Panc1 (cell line): ENCODE results near the gene FILIP1. TPM values are rescaled to one million over a fixed set of nuclear protein-coding genes. Genes with fewer than 3 reads are reported as not detected.

ENCODE experiments used
- ATAC-seq: fragments of 200-7000 bp; cut with Tn5 transposase; 2 replicates; pipeline ENCODE4 v1.9.1; 2020; ENCODE audit warnings: mild to moderate bottlenecking, moderate library complexity
- BruUV-seq: library from RNA; stranded (reverse); fragments of 400-500 nt; replicated peaks from 2 replicates; lab custom pipeline; 2021; lab: Mats Ljungman, UMichigan
- CTCF ChIA-PET: fragments of 300-600 bp; sonication (Branson Sonifier 250); formaldehyde crosslinking; loops from one replicate; lab custom pipeline; 2022; ENCODE audit warnings: antibody characterized with exemption; lab: Charles Lee
- POLR2A ChIA-PET: fragments of 300-600 bp; sonication (Branson Sonifier 250); formaldehyde crosslinking; loops from one replicate; lab custom pipeline; 2022; ENCODE audit warnings: antibody characterized with exemption; lab: Charles Lee
- DNase-seq: peaks from one replicate; pipeline ENCODE4 v3.0.0-alpha.2; 2010; ENCODE audit warnings: low read depth, low spot score
- H3K27ac ChIP-seq: 2 replicates; pipeline ENCODE4 v1.5.1; 2011; ENCODE audit warnings: mild to moderate bottlenecking, low read length, inconsistent platforms
- H3K27me3 ChIP-seq: fragments of 200-500 bp; sonication (Bioruptor generic); 2 replicates; pipeline ENCODE4 v1.6.0; 2014; ENCODE audit warnings: low read length, inconsistent platforms; ENCODE audit not compliant: control insufficient read depth, insufficient read depth
- H3K36me3 ChIP-seq: fragments of 200-500 bp; sonication (Bioruptor generic); 2 replicates; pipeline ENCODE4 v1.5.1; 2014; ENCODE audit warnings: inconsistent platforms, mild to moderate bottlenecking, low read length, moderate library complexity; ENCODE audit not compliant: control insufficient read depth, insufficient read depth
- H3K4me1 ChIP-seq: 2 replicates; pipeline ENCODE4 v1.5.1; 2011; ENCODE audit warnings: inconsistent platforms, mild to moderate bottlenecking, low read length, moderate library complexity; ENCODE audit not compliant: control insufficient read depth, insufficient read depth
- H3K4me3 ChIP-seq, 2 experiments: 2 replicates each; pipeline ENCODE4 v1.5.1; 2011 to 2012; ENCODE audit warnings: low read depth in 2 of 2, low read length in 2 of 2, mild to moderate bottlenecking in 2 of 2, inconsistent platforms in 1 of 2, moderate library complexity in 1 of 2
- H3K9me3 ChIP-seq: fragments of 200-500 bp; sonication (Bioruptor generic); 2 replicates; pipeline ENCODE4 v1.5.1; 2014; ENCODE audit warnings: low read depth, mild to moderate bottlenecking, inconsistent platforms, low read length, moderate library complexity; ENCODE audit not compliant: control insufficient read depth, insufficient read depth
- CTCF ChIP-seq: fragments of 450-650 bp; IDR thresholded peaks from 2 replicates; pipeline ENCODE4 v1.5.1; 2017; ENCODE audit warnings: mild to moderate bottlenecking
- POLR2AphosphoS5 ChIP-seq: IDR thresholded peaks from 2 replicates; pipeline ENCODE4 v1.6.1; 2012; ENCODE audit warnings: mild to moderate bottlenecking, low read depth, low read length, moderate library complexity
- REST ChIP-seq, 2 experiments: IDR thresholded peaks; 2 replicates each; pipeline ENCODE4 v1.6.1; 2011 to 2012; ENCODE audit warnings: low read depth in 2 of 2, control low read depth in 1 of 2, low read length in 1 of 2, mild to moderate bottlenecking in 1 of 2, moderate library complexity in 1 of 2; ENCODE audit not compliant: insufficient read depth in 1 of 2
- SIN3A ChIP-seq: IDR thresholded peaks from 2 replicates; pipeline ENCODE4 v1.6.1; 2012; ENCODE audit warnings: low read depth, mild to moderate bottlenecking, low read length, moderate library complexity, borderline replicate concordance; ENCODE audit not compliant: insufficient read depth
- TCF7L2 ChIP-seq: IDR thresholded peaks from 2 replicates; pipeline ENCODE4 v1.6.1; 2011; ENCODE audit warnings: mild to moderate bottlenecking, low read depth, low read length, inconsistent platforms
- in situ Hi-C: cut with HindIII; loops from 2 replicates; pipeline ENCODE4 v1.10.0; 2016; ENCODE audit warnings: low sequenced_read_pairs, low pct_unique_long_range_greater_than_20kb
- intact Hi-C: fragments of 100-400 bp; cut with micrococcal nuclease; formaldehyde crosslinking; loops from one replicate; pipeline ENCODE4 v1.10.0; 2022; ENCODE audit not compliant: unreplicated experiment
- total RNA-seq: library from RNA; stranded (reverse); gene quantifications from one replicate; pipeline ENCODE4 v1.2.1, GENCODE V29; 2021; ENCODE audit not compliant: unreplicated experiment

Gene FILIP1
- total RNA-seq, 1 experiment from 2014 or later, result 0.26 TPM

DNA sequence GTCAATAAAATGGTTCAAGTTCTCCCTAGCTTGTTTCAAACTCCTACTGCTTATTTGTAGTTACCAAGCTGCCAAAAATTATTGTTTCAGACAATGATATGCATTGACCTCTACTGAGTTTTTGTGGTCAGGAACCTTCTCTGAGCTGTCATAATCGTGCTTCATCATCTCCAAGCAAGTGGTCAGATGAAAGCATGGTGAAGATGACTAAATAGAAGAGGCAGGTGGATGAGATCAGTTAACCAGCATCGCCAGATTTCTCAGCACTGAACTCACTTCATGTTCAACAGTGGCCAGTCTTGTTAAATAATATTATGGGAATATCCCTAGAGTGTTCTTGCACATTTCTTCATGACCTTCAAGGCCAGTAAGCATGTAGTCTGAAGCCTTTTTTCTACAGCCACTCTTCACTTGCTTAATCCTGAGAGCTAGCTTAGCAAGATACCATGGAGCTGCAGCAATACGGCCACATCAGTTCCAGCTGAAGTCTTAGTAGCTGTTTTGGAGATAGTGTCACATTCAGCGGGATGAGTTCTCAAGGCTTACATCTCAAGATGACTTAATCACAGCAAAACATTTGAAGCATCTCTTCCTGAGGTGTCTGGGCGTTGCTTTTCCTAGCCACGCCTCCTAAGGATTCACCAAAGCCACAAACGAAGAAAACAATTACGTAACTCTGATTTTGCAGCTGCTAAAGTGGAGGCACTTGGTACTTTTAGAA is 107.4 kb downstream of the FILIP1 start:
- POLR2A ChIA-PET, result no interaction called here
- H3K27me3 ChIP-seq, result no peaks in the 10 kb centered on the region; the same call in 1 of the 2 replicates
- no peak for ATAC-seq
- TF ChIP-seq POLR2AphosphoS5 (no peak), REST (IDR thresholded peaks at IDR 0.05; ENCODE audit: insufficient read depth in 1 of 2, low read depth in 2 of 2, low read length in 1 of 2) (no peak), TCF7L2 (no peak), CTCF (no peak), SIN3A (no peak)
- in situ Hi-C loops, result no loop called here
- no peaks in the 10 kb centered on the region for H3K36me3 ChIP-seq
- no peak overlapping the region for H3K4me3 ChIP-seq
- BruUV-seq, result no TSS peak
- CTCF ChIA-PET, result no interaction called here
- no peaks in the 10 kb centered on the region for H3K9me3 ChIP-seq
- no peak overlapping the region for H3K27ac ChIP-seq
- DNase-seq, result no peak
- no peaks in the 10 kb centered on the region for H3K4me1 ChIP-seq
- intact Hi-C loops, result no loop called here

- no peak for TF ChIP-seq REST (IDR thresholded peaks at IDR 0.05; ENCODE audit: insufficient read depth in 1 of 2, low read depth in 2 of 2, low read length in 1 of 2)
- no peak for TF ChIP-seq SIN3A
- TF ChIP-seq POLR2AphosphoS5, result no peak
- TF ChIP-seq CTCF, result no peak
- TF ChIP-seq TCF7L2, result no peak
- intact Hi-C loops, result loop anchor here (5.0 kb wide), 1 partner anchor 33 kb away; no protein-coding TSS in a partner anchor
- CTCF ChIA-PET, result interaction anchor here (0.6 to 0.7 kb wide), 2 partner anchors 14 to 15 kb away, joined by 3 to 8 read pairs; no protein-coding TSS in a partner anchor
Observed at GRCh38 chr6:75384116-75384515, 109.5 kb downstream of the FILIP1 start.

More at GRCh38 chr6:75384116-75384515, 109.5 kb downstream of the FILIP1 start:
- no peak for ATAC-seq
- Histone ChIP-seq H3K27me3 (no peaks in the 10 kb centered on the region; the same call in 1 of the 2 replicates), H3K27ac (no peak overlapping the region), H3K4me1 (no peaks in the 10 kb centered on the region), H3K9me3 (no peaks in the 10 kb centered on the region), H3K36me3 (no peaks in the 10 kb centered on the region), H3K4me3 (no peak overlapping the region)
- POLR2A ChIA-PET, result interaction anchor here (0.6 to 0.7 kb wide), 3 partner anchors 8 to 109 kb away, joined by 3 to 11 read pairs (median 4); no protein-coding TSS in a partner anchor
- DNase-seq, result no peak
- BruUV-seq, result no TSS peak
- in situ Hi-C loops, result no loop called here
